GM03348 (cell line): ENCODE measurements around the gene EPHA8.

ENCODE experiments used
- DNase-seq: peaks from one replicate; pipeline ENCODE4 v3.0.0; 2012; ENCODE audit warnings: low spot score

Gene EPHA8

GRCh38 chr1:22645931-22646330 is 82.6 kb downstream of the EPHA8 start:
- DNase-seq = no peak

DNA sequence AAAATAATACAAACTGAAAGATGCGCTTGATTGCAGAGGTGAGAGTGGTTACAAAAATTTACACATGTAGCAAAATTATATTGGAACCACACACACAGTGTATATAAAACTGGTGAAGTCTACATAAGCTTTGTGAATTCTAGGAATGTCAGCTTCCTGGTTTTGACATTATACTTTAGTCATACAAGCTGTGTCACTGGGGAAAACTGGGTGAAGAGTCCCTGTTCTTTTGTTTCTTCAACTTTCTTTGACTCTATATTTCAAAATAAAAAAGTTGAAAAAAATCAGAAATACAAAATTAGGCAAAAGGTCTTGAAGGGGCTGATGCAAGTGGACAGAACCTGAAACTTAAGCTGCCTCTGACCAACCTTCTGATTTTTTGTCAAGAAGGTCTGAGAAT is 83.1 kb downstream of the EPHA8 start:
- DNase-seq = no peak

DNA sequence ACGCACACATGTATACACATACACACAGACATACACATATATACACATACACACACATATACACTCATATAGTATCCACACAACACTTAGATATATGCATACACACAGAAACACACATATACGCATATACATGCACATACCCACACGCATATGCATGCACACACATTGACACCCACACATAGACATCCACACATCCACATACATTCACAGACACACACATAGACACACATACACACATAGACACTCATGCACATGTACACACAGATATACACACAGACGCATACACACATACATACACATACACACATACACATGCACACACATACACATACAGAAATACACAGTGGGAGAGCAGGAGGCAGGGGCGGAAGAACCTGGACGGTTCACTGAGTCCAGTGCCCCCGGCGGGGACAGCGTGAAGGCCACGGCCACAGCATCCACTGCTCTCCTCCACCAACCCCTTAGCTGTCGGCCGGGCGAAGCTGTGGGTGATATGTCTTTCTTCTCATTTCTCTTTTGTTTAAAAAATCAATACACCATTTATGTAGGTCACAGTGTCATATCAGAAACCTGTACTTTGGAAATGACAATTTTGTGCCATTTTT is 86.9 kb downstream of the EPHA8 start:
- DNase-seq = no peak

GRCh38 chr1:22651941-22652856 is 88.9 kb downstream of the EPHA8 start:
- DNase-seq = no peak

GRCh38 chr1:22652881-22653316 is 89.6 kb downstream of the EPHA8 start, which contains the start of gene C1QB:
TSS of gene C1QB (plus strand) at chr1:22653236. CDS start at chr1:22659463, 6,227 bp downstream.
- no peak for DNase-seq
